ENCODE data around the gene CHRNB1. TPM values are rescaled to one million over a fixed set of nuclear protein-coding genes. Genes with fewer than 3 reads are reported as not detected.
"Not testable (repeated sequence)": the region's sequence is repeated elsewhere in the genome, so short reads cannot be mapped to it uniquely, and the experiment has no call there.

The CHRNB1 gene
- total RNA-seq, 8 experiments from 2014 or later: 2.2 to 13.0 (median 8.0) TPM

GRCh38 chr17:7467498-7467897 is 22.6 kb downstream of the CHRNB1 start:
- in situ Hi-C loops (cut with MboI; ENCODE audit: low pct_unique_long_range_greater_than_20kb in 2 of 9, low sequenced_read_pairs in 9 of 9, unreplicated experiment in 9 of 9): no loop called here
- Histone ChIP-seq H3K27ac (no peak overlapping the region), H3K4me1 (replicated peaks in 1 of 2) (peaks cover 7 to 11% of the 10 kb centered on the region in 2 donors), H3K4me3 (no peak overlapping the region)
- 44 to 100% (median 81%) methylated on average over 1 to 3 of the region's 3 CpGs; no CpG with 5 or more reads in 4 of the 10 experiments for WGBS, 10 experiments
- ATAC-seq (replicated peaks in 6 of 8): no peak

- Histone ChIP-seq H3K4me1 (replicated peaks in 1 of 2) (peaks cover 7 to 11% of the 10 kb centered on the region in 2 donors), H3K4me3 (no peak overlapping the region), H3K27ac (no peak overlapping the region)
- no peak for ATAC-seq (replicated peaks in 6 of 8)
- in situ Hi-C loops (cut with MboI; ENCODE audit: low pct_unique_long_range_greater_than_20kb in 2 of 9, low sequenced_read_pairs in 9 of 9, unreplicated experiment in 9 of 9): no loop called here
- 85 to 100% (median 93%) methylated on average over 2 to 7 of the region's 11 CpGs; no CpG with 5 or more reads in 3 of the 10 experiments for WGBS, 10 experiments
These were observed 23.4 kb downstream of the CHRNB1 start for GRCh38 chr17:7468290-7468689.

- ATAC-seq (replicated peaks in 6 of 8): no peak
- Histone ChIP-seq H3K4me1 (replicated peaks in 1 of 2) (peaks cover 7 to 11% of the 10 kb centered on the region in 2 donors), H3K4me3 (no peak overlapping the region), H3K27ac (no peak overlapping the region)
- WGBS, 10 experiments: 81 to 100% (median 93%) methylated on average over 1 to 9 of the region's 12 CpGs; no CpG with 5 or more reads in 4 of the 10 experiments
- in situ Hi-C loops (cut with MboI; ENCODE audit: low pct_unique_long_range_greater_than_20kb in 2 of 9, low sequenced_read_pairs in 9 of 9, unreplicated experiment in 9 of 9): no loop called here
These were observed 24.0 kb downstream of the CHRNB1 start for GRCh38 chr17:7468804-7469389.

- 89 to 100% (median 98%) methylated on average over 1 to 12 of the region's 12 CpGs; no CpG with 5 or more reads in 2 of the 10 experiments for WGBS, 10 experiments
- in situ Hi-C loops (cut with MboI; ENCODE audit: low pct_unique_long_range_greater_than_20kb in 2 of 9, low sequenced_read_pairs in 9 of 9, unreplicated experiment in 9 of 9); ATAC-seq (replicated peaks in 6 of 8); H3K4me3 ChIP-seq; H3K27ac ChIP-seq: not testable (repeated sequence)
- H3K4me1 ChIP-seq (replicated peaks in 1 of 2): peaks cover 7 to 11% of the 10 kb centered on the region in 2 donors
These were observed 25.0 kb downstream of the CHRNB1 start for GRCh38 chr17:7469843-7470242.

- ATAC-seq (replicated peaks in 6 of 8); H3K4me3 ChIP-seq; in situ Hi-C loops (cut with MboI; ENCODE audit: low pct_unique_long_range_greater_than_20kb in 2 of 9, low sequenced_read_pairs in 9 of 9, unreplicated experiment in 9 of 9); H3K27ac ChIP-seq: not testable (repeated sequence)
- WGBS, 10 experiments: 66 to 100% (median 90%) methylated on average over 1 to 8 of the region's 8 CpGs; no CpG with 5 or more reads in 1 of the 10 experiments
- peaks cover 7 to 11% of the 10 kb centered on the region in 2 donors for H3K4me1 ChIP-seq (replicated peaks in 1 of 2)
These were observed 25.7 kb downstream of the CHRNB1 start for GRCh38 chr17:7470457-7470973.

GRCh38 chr17:7471729-7472128 is 26.9 kb downstream of the CHRNB1 start:
- in situ Hi-C loops (cut with MboI; ENCODE audit: low pct_unique_long_range_greater_than_20kb in 2 of 9, low sequenced_read_pairs in 9 of 9, unreplicated experiment in 9 of 9): no loop called here
- no peak overlapping the region for H3K27ac ChIP-seq
- peaks cover 7 to 11% of the 10 kb centered on the region in 2 donors for H3K4me1 ChIP-seq (replicated peaks in 1 of 2)
- H3K4me3 ChIP-seq: no peak overlapping the region
- no peak for ATAC-seq (replicated peaks in 6 of 8)
- WGBS, 10 experiments: 83 to 100% (median 83%) methylated on average over 1 to 2 of the region's 2 CpGs; no CpG with 5 or more reads in 7 of the 10 experiments

- ATAC-seq (replicated peaks in 6 of 8); in situ Hi-C loops (cut with MboI; ENCODE audit: low pct_unique_long_range_greater_than_20kb in 2 of 9, low sequenced_read_pairs in 9 of 9, unreplicated experiment in 9 of 9); H3K4me3 ChIP-seq; H3K27ac ChIP-seq: not testable (repeated sequence)
- WGBS, 10 experiments: 79 to 100% (median 100%) methylated on average over 1 to 5 of the region's 8 CpGs; no CpG with 5 or more reads in 4 of the 10 experiments
- H3K4me1 ChIP-seq (replicated peaks in 1 of 2): peaks cover 5 to 12% of the 10 kb centered on the region in 2 donors
These were observed 29.9 kb downstream of the CHRNB1 start for GRCh38 chr17:7474767-7475166.

GRCh38 chr17:7475764-7476422 is 31.0 kb downstream of the CHRNB1 start:
- Histone ChIP-seq H3K4me3 (no peak overlapping the region), H3K27ac (no peak overlapping the region), H3K4me1 (replicated peaks in 1 of 2) (peaks cover 14 to 22% of the 10 kb centered on the region in 2 donors)
- WGBS, 10 experiments: 39 to 92% (median 64%) methylated on average over 3 to 10 of the region's 15 CpGs; no CpG with 5 or more reads in 3 of the 10 experiments
- in situ Hi-C loops (cut with MboI; ENCODE audit: low pct_unique_long_range_greater_than_20kb in 2 of 9, low sequenced_read_pairs in 9 of 9, unreplicated experiment in 9 of 9): no loop called here
- ATAC-seq (replicated peaks in 6 of 8): peak in 2 of 8 experiments; percentile 10 to 13

- in situ Hi-C loops (cut with MboI; ENCODE audit: low pct_unique_long_range_greater_than_20kb in 2 of 9, low sequenced_read_pairs in 9 of 9, unreplicated experiment in 9 of 9): no loop called here
- Histone ChIP-seq H3K4me1 (replicated peaks in 1 of 2) (peaks cover 14 to 28% of the 10 kb centered on the region in 2 donors), H3K27ac (no peak overlapping the region), H3K4me3 (no peak overlapping the region)
- ATAC-seq (replicated peaks in 6 of 8): no peak
- WGBS, 10 experiments: 7 to 100% (median 51%) methylated on average over 1 to 3 of the region's 3 CpGs; no CpG with 5 or more reads in 2 of the 10 experiments
These were observed 31.6 kb downstream of the CHRNB1 start for GRCh38 chr17:7476494-7476893.

GRCh38 chr17:7476951-7477350 is 32.1 kb downstream of the CHRNB1 start:
- Histone ChIP-seq H3K27ac (no peak overlapping the region), H3K4me3 (no peak overlapping the region), H3K4me1 (replicated peaks in 1 of 2) (peaks cover 14 to 30% of the 10 kb centered on the region in 2 donors)
- no peak for ATAC-seq (replicated peaks in 6 of 8)
- 83 to 100% (median 95%) methylated on average over 1 to 5 of the region's 5 CpGs; no CpG with 5 or more reads in 5 of the 10 experiments for WGBS, 10 experiments
- in situ Hi-C loops (cut with MboI; ENCODE audit: low pct_unique_long_range_greater_than_20kb in 2 of 9, low sequenced_read_pairs in 9 of 9, unreplicated experiment in 9 of 9): no loop called here

GRCh38 chr17:7477392-7478275 is 32.8 kb downstream of the CHRNB1 start:
- Histone ChIP-seq H3K4me3 (peak overlapping the region; percentile 75 to 95 (median 91)), H3K27ac (peak overlapping the region; percentile 0 to 96), H3K4me1 (replicated peaks in 1 of 2) (peaks cover 17 to 35% of the 10 kb centered on the region in 2 donors)
- in situ Hi-C loops (cut with MboI; ENCODE audit: low pct_unique_long_range_greater_than_20kb in 2 of 9, low sequenced_read_pairs in 9 of 9, unreplicated experiment in 9 of 9): no loop called here
- ATAC-seq (replicated peaks in 6 of 8): peak; percentile 22 to 52 (median 42)
- whole genome bisulfite sequencing, 10 experiments: 0 to 49% (median 17%) methylated on average over 1 to 13 of the region's 26 CpGs; no CpG with 5 or more reads in 5 of the 10 experiments
